IMR-90 (cell line): ENCODE data around the gene SLC51A. TPM values are rescaled to one million over a fixed set of nuclear protein-coding genes. Genes with fewer than 3 reads are reported as not detected.

Source experiments
- MXI1 ChIP-seq: IDR thresholded peaks from 2 replicates; pipeline ENCODE4 v1.6.1; 2012; ENCODE audit warnings: low read depth, mild to moderate bottlenecking, low read length, moderate library complexity, borderline replicate concordance
- polyA plus RNA-seq, 3 experiments: library from polyadenylated mRNA; depleted of rRNA; stranded (reverse); fragments of >200 nt; gene quantifications; 2 replicates each; pipeline ENCODE4 v1.2.3, GENCODE V29; 2012; ENCODE audit warnings: low replicate concordance in 1 of 3
- total RNA-seq: library from RNA; depleted of rRNA; stranded (reverse); fragments of >200 nt; gene quantifications from 2 replicates; pipeline ENCODE4 v1.2.3, GENCODE V29; 2012
- TF ChIP-seq, protein P1 (sequence below): conservative IDR thresholded peaks from 2 replicates; pipeline ENCODE4 v1.5.1; 2012; ENCODE audit warnings: mild to moderate bottlenecking, low read depth, low read length, improper control_type of control experiment

SLC51A gene
- total and polyA plus RNA-seq, 2 of the 4 experiments (the other 2 are of a cell fraction), result not detected

DNA sequence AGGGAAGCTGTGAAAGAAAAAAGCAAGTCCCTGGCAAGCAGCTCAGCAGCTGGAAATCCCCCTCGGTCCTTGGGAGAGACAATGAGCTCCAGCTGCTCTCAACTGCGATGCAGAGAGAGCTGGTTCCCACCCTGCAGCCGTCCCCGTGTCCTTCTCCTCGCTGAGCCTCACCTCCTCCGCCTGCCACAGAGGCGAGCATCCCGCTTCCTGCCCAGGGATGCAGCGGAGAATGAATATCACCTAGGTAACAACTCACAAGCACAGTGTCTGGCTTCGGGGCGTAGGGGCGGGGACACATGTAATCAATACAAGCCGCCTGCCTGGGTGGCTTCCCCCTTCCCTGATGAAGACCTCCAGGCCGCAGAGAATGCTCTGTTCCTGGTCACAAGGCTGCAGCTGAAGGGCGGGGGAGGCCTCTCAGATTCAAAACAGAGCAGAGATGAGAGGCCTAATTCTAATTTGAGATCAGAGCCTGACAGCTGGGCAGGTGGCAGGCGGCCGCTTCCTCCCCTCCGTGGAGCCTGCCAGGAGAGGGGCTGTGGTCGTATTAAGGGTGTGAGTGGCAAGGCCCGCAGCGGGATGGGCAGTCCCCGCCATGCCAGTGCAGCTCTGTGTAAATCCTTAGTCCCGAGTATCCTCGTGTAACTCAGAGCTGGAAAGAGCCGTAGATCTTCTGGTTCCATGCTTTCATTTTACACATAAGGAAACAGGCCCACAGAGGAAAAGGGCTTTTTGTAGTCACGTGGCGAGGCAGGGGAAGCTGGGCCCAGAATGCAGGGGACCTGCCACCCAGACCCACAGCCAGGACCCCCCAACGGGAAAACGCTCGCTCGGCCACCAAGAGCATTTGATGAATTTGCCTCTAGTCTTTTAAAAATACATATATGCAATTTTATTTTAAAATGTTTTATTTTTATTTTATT, 29.4 kb upstream of the SLC51A start (continued):
- TF ChIP-seq, protein P1, sequence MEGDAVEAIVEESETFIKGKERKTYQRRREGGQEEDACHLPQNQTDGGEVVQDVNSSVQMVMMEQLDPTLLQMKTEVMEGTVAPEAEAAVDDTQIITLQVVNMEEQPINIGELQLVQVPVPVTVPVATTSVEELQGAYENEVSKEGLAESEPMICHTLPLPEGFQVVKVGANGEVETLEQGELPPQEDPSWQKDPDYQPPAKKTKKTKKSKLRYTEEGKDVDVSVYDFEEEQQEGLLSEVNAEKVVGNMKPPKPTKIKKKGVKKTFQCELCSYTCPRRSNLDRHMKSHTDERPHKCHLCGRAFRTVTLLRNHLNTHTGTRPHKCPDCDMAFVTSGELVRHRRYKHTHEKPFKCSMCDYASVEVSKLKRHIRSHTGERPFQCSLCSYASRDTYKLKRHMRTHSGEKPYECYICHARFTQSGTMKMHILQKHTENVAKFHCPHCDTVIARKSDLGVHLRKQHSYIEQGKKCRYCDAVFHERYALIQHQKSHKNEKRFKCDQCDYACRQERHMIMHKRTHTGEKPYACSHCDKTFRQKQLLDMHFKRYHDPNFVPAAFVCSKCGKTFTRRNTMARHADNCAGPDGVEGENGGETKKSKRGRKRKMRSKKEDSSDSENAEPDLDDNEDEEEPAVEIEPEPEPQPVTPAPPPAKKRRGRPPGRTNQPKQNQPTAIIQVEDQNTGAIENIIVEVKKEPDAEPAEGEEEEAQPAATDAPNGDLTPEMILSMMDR, result no peak
- TF ChIP-seq MXI1, result no peak
